Measurements from ENCODE around the gene PTK7.

PTK7 gene

DNA sequence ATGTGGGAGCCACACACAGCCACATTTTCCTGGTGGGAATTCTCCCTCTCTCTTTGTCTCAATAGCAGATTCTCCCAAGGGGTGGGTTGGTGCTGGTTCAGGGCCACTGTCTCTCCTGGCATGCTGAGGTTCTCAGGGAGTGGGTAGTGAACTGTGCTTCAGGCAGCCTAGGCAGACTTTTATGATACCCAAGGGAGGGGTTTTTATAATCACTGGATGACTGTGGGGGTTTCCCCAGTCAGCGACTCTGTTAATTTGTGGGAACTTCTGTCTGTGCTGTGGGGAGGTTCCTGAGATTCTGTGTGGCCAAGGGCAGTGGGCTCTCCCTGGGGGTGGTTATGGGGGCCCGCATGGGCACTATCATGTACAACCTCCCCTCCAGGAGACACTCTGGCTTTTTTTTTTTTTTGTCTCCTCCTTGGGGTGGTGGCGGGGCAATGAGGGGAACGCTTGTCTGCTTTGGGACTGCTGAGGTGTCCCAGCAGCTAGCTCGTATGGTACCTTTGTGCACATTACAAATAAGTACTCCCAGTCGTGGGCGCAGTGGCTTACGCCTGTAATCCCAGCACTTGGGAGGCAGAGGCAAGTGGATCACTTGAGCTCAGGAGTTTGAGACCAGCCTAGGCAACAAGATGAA lies 10.0 kb downstream of the PTK7 start:
- DNase-seq (ENCODE audit: low read depth in 3 of 3), result no peak

- DNase-seq (ENCODE audit: low read depth in 3 of 3), result no peak
These were observed 12.5 kb downstream of the PTK7 start for GRCh38 chr6:43088654-43089056.

- no peak for DNase-seq (ENCODE audit: low read depth in 3 of 3)
These were observed 13.4 kb downstream of the PTK7 start for GRCh38 chr6:43089467-43089866.

GRCh38 chr6:43089874-43090558 lies 13.9 kb downstream of the PTK7 start:
- no peak for DNase-seq (ENCODE audit: low read depth in 3 of 3)

- DNase-seq (ENCODE audit: low read depth in 3 of 3), result no peak
These were observed 14.4 kb downstream of the PTK7 start for GRCh38 chr6:43090559-43090956.

- no peak for DNase-seq (ENCODE audit: low read depth in 3 of 3)
These were observed 14.9 kb downstream of the PTK7 start for GRCh38 chr6:43091020-43091419.

DNA sequence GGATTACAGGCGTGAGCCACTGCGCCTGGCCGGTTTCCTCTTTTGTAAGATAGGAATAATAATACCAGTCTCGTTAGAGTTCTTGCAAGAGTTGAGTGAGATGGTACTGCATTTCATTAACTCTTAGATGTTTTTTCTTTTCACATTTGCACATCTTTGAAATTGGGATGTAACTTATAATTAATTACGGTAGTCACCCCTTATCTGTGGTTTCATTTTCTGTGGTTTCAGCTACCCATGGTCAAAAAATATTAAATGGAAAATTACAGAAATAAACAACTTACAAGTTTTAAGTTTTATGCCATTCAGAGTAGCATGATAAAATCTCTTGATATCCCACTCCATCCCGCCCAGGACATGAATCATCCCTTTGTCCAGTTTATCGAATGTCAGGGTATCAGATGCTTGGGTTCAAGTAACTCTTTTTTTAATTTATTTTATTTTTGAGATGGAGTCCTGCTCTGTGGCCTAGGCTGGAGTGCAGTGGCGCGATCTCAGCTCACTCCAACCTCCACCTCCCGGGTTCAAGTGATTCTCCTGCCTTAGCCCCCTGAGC lies 15.4 kb downstream of the PTK7 start:
- DNase-seq (ENCODE audit: low read depth in 3 of 3), result no peak

- DNase-seq (ENCODE audit: low read depth in 3 of 3), result no peak
These were observed 16.5 kb downstream of the PTK7 start for GRCh38 chr6:43092635-43093034.

- no peak for DNase-seq (ENCODE audit: low read depth in 3 of 3)
These were observed 17.5 kb downstream of the PTK7 start for GRCh38 chr6:43093436-43094289.

GRCh38 chr6:43095939-43096338 lies 19.8 kb downstream of the PTK7 start:
- DNase-seq (ENCODE audit: low read depth in 3 of 3), result no peak

GRCh38 chr6:43096451-43097097 lies 20.5 kb downstream of the PTK7 start:
- DNase-seq (ENCODE audit: low read depth in 3 of 3), result no peak

DNA sequence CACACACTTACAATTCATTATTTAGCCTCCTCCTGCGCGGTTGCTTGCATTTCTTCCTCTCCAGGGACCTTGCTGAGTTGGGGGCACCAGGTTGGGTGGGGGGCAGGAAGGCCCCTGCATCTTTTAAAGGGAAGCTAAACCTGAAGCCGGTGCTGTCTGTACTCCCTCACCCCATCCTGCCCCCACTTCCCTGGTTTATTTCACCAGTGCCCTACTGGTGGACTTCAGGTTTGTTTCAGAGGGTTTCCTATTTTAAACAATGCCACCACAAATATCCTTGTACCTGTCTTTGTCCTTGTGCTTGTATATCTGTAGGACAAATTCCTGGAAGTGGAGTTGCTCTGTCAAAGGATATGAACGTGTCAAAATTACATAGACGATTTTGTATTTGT lies 21.0 kb downstream of the PTK7 start:
- no peak for DNase-seq (ENCODE audit: low read depth in 3 of 3)

- DNase-seq (ENCODE audit: low read depth in 3 of 3), result no peak
These were observed 21.4 kb downstream of the PTK7 start for GRCh38 chr6:43097502-43097901.

DNA sequence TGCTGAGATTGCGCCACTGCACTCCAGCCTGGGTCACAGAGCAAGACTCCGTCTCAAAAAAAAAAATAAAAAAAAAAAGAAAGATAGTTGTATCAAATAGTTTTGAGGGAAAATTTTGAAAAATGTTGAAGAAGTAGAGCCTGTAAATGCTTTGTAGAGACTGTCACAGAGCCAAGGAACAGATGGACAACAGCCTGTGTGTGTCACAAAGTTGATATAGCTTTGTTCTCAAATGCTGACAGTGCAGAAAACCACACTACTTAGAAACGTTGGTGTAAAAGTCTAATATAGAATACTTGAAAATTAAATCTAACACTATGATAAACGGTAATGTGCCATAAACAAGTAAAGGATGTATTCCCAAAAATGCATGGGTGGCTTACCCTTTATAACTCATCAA lies 25.4 kb downstream of the PTK7 start:
- no peak for DNase-seq (ENCODE audit: low read depth in 3 of 3)

GRCh38 chr6:43103253-43103876 lies 27.3 kb downstream of the PTK7 start:
- no peak for DNase-seq (ENCODE audit: low read depth in 3 of 3)

DNA sequence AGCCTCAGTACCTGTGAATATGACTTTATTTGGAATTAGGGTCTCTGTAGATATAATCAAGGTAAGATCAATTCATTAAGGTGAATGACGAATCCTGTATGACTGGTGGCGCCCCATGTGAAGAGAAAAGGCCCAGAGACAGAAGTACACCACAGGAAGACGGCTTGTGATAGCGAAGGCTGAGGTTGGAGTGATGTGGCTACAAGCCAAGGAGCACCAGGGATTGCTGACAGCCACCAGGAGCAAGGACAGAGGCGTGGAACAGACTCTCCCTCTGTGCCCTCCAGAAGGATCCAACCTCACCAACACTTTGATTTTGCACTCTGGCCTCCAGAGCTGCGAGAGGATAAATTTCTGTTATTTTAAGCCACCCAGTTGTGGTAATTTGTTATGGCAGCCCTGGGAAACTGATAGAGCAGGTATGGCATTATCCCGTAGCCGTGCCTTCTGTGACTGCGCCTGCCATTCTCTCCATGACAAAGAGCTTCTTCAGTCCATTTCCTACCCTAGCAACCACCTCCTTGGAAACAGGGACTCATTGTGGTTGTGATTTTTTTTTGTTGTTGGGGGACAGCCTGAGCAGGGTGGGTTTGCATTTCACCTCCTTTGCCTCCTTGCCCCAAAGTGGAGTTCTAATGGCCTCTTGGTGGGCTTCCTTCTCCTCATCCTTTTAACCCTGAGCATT lies 29.6 kb downstream of the PTK7 start:
- DNase-seq (ENCODE audit: low read depth in 3 of 3), result no peak

DNA sequence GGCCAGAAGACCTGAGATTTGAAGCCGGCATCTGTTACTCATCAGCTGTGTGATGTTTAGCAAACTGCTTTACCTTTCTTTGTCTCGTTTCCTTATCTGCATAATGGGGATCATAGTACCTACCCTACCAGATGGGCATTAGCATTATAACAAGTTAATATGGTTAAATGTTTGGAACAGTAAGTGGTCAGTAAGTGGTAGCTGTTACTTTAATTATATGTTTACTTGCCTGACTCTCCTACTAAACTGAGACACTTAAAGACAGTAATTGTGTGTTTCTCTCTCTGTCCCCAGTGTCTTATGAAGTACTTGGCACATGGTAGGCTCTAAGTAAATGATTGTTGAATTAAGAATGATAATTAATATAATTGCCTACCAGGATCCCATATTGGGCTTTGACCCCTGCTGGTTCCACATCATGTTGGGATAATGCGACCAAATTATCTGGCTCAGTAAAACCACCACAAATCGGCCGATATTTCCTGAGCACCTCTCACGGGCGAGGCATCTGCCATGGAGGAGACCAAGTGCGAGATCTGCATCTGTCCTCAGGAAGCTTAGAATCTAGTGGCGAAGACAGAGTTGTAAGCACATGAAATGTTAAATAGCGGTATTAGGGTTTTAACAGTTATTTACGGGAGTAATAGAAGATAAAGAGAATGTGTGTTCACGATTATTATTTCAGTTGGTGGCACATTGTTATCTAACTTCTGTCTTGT lies 31.4 kb downstream of the PTK7 start:
- no peak for DNase-seq (ENCODE audit: low read depth in 3 of 3)

DNA sequence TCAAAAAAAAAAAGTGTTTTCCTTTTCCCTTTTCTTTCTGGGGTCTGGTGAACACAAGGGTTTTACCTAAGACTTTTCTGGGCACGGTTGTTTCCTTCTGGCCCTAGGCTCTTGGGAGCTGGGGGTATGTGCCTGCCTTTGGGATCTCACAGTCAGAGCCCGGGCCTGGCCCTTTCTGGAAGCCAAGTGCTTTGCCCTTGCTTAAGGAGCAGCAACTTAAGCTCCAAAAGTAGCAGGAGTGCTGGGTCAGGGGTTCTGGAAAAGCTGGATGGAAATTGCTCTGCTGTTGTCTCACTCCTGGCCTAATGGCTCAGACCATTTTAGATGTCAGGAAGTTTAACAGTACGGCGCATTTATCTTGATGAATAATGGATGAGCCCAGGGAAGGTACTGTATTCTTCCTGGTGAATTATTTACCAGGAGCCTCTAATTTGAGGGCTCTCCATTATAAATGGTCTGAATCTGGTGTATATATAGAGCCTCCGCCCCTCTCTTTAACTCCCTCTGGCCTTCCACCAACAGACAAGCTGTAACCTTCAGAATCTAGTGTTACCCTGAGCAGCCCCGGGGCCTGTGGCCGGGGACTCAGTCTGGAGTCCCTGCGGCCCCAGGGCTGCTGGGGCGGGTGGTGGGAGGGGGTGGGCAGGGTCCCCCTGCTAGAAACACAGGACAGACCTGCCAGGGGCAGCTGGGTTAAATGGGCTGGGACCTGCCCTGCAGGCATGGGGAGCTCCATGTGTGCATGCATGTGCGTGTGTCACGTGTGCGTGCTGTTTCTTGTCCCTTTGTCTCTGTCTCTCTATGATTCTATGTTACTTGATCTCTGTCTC lies 37.5 kb downstream of the PTK7 start:
- DNase-seq (ENCODE audit: low read depth in 3 of 3), result no peak

DNA sequence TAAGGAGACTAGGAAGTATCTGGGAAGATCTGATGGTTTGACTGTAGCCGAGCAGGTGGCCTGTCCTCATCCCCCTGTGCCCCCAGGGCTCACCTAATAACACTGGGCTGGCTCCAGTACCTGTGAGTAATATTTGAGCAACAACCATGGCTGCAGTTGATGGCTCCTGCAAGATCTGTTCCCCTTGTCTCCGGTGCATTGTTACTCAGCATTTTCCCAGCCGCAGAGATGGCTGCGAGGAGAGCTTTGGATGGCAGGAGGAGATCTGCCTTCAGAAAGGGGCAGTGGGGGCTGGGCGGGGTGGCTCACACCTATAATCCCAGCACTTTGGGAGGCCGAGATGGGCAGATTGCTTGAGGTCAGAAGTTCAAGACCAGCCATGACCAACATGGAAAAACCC lies 39.3 kb downstream of the PTK7 start:
- no peak for DNase-seq (ENCODE audit: low read depth in 3 of 3)
